SKM-1 (cell line): ENCODE measurements around the gene NTM.
"Not testable (repeated sequence)": the region's sequence is repeated elsewhere in the genome, so short reads cannot be mapped to it uniquely, and the experiment has no call there.

Experiments used
- DNase-seq: peaks from one replicate; lab custom pipeline; 2025; ENCODE audit not compliant: unreplicated experiment; lab: John Stamatoyannopoulos, UW

The NTM gene

GRCh38 chr11:131421066-131421855 lies 50.8 kb downstream of the NTM start:
- no peak for DNase-seq

DNA sequence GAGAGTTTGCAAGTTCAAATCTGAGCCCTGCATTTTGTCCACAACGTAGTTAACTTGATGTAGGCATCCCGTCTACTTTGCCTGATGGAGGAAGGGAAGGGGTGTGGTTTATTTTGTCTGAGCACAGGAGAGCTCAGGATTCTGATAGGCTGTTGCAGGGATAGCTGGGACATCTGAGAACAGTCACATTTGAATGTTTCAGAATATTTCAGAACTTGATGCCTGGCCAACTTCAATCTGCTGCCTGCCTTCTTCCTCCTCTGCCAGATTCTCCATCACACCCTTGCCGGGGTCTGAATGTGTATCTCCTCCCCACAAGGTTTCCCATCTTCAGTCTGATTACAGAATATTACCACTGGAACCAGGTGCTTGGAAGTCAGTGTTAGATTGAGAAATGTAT lies 51.6 kb downstream of the NTM start:
- no peak for DNase-seq

DNA sequence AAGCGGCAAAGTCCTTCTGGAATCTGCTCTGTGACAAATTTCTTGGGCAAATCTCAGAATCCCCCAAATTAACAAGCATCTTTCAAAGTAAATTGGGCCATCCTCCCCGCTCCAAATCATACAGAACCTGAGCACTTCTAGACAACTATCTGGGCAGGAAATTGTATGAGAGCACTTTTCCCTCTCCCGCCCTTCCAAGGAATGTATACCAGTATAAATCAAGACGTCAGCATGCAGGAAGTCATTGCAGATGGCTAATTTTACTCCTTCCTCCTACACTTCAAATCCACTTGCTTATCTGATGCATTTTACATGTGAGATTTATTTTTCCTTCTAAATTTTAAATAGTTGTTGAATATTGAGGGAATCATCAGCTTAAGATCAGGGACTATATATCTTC lies 52.1 kb downstream of the NTM start:
- DNase-seq = no peak

DNA sequence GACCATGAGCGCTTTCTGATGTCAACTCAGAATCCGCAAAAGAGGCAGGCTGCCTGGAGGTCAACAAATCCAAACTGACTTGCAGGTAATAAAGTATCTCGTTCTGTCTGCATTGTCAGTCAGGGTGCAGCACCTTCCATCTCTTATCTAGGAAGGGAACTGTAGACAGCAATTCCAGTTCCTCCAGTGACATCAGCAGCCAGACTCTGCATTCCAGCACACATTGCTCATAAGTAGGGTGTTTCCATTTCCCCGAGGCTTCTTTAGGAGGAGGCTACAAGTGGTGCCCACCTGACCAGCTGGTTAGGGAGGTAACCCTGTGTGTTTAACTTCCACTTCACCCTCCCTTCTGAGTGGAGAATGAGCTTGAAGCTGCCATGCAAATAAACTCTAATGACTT lies 53.3 kb downstream of the NTM start:
- no peak for DNase-seq

DNA sequence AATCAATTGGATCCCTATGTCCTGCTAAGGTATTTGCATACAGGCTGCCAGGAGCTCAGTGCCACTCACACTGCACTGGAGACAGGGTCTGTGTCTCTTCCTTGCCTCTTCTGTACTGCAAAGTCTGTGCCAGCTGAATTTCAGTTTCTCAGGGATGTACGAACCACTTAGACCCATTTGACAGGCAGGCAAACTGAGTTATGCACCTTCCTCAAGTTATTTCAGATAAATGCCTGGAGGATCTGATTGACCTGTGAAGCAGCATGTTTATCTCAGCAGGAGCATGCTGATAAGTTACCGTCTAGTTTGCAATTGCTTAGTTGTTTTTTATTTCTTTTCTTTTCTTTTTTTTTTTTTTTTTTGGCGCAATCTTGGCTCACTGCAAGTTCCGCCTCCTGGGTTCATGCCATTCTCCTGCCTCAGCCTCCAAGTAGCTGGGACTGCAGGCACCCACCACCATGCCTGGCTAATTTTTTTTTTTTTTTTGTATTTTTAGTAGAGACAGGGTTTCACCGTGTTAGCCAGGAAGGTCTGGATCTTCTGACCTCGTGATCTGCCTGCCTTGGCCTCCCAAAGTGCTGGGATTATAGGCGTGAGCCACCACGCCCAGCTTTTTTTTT lies 54.0 kb downstream of the NTM start:
- DNase-seq = not testable (repeated sequence)

DNA sequence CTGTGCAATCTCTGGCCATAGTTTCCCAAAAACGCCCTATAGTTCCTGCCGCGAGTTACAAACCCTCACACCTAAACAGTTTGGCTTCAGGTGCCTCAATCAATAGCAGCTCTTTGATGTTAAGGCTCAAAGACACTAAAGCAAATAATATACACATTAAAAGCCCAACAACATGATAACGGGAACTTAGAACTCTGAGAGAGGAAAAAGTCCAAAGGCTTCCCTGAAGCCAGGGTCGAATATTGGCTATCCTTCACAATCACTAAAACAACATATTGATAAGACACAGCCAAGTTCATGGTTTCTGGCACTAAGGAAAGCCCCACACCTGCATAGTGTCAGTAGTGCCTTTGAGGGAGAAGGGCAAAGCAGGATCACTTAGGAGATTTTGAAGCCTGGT lies 54.9 kb downstream of the NTM start:
- DNase-seq = no peak

DNA sequence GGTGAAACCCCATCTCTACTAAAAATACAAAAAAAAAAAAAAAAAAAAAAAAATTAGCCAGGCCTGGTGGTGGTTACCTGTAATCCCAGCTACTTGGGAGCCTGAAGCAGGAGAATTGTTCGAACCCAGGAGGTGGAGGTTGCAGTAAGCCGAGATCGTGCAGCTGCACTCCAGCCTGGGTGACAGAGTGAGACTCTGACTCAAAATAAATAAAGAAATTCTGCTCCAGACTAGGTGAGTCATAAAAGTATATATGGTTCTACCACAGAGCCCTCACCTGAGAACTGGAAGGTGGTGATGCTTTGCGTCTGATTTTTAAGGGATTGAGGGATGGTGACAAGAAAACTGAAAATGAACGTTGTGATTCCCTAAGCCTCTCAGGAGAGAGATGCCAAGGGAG lies 58.4 kb downstream of the NTM start:
- DNase-seq = no peak

DNA sequence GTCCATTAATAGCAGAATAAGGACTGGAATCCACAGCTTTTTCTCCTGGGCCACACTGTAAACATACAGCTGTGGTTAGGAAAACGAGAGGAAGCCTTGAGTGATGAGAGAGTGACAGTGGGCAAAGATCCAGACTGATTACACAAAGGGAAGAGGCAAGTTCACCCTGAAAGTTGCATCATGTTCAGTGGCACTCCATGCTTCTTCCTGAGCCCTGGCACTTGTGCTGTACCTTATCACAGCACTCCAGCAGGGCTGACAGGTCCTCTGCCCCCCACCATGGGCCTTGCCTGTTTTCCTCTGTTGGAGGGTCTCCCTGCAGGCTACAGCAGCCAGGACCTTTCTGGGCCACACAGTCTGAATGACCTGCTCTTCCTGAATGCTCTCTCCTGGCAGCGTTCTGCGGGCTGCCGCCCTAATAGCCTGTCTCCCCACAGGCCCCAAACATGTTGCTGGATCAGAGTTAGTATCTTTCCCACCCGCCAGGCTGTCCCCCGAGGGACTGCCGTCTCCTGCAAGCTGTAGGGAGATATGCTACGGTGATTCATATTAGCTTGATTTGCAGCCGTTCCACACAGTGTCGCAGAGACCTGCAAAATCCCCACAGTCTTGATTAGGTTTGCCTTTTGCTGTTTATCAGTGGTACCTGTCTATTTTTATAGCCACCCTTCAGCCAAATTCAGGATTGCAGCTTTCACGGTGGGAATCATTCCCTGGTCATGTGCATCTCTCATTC lies 60.2 kb downstream of the NTM start:
- no peak for DNase-seq

- no peak for DNase-seq
Measured at GRCh38 chr11:131441051-131441810, 70.8 kb downstream of the NTM start.

- no peak for DNase-seq
Measured at GRCh38 chr11:131446590-131447275, 76.3 kb downstream of the NTM start.

- DNase-seq = no peak
Measured at GRCh38 chr11:131447277-131447815, 76.9 kb downstream of the NTM start.

DNA sequence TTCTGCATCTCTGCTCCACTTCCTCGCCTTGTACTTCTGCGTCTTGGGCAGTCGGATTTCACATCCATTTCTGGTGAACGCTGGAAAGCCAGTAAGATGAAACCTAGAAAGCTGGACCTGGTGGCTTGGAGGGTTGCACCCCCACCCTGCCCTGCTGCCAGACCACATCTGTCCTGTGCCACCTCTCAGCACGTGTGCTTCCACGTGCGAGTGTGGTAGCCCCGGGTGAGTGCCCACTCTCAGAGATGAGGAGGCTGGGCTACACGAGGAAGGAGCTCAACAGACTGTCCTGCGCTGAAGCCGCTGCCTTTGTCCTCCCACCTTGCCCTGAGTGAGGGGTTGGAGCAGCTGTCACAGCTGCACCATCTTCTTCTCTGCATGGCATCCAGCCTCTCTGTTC lies 77.5 kb downstream of the NTM start:
- DNase-seq = no peak

DNA sequence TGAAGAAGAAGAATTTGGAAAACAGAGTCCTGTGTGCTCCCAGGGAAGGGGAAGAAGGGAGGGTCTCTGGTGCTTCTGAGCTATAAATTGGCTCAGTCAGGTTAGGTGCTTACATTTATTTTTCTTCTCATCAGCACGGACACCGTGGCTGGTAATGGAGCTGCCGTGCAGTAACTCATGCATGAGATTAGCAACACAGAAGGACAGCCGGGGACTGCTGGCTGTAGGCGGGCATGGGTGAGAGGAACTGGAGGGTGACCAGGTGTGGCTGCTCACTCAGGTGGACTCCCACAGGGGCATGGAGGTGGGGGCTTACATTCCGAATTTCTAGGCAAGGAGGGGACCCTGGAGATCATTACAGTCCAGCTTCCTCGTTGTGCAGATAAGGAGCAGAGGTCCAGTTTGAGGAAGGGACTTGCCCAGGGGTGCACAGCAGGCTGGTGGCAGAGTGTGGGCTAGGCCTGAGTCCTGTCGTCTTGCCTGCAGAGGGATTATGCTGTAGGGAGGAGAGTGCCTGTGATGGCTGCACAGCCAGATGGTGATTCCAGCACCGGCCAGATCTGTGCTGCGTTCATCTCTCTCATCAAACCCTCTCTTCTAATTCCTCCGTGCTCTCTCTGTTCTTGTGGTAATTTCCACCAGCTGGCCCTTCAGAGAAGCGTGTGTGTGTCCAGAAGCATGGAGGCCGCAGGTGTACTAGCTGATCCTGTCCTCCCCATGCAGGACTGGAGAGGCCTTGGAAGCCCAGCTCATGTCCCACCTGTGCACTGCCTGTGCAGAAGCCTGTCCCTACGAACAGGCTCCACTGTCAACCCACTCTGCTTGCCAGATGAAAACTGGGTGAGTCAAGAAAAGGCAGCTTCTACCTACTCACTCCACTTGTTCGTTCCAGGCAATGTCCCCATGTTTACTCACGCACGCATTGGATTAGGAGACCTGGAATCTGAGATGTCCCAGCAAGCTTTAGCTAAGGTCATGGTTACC lies 78.9 kb downstream of the NTM start:
- no peak for DNase-seq

GRCh38 chr11:131454490-131454889 lies 84.1 kb downstream of the NTM start:
- DNase-seq = no peak

- no peak for DNase-seq
Measured at GRCh38 chr11:131454989-131455388, 84.6 kb downstream of the NTM start.

GRCh38 chr11:131455843-131456704 lies 85.7 kb downstream of the NTM start:
- no peak for DNase-seq

GRCh38 chr11:131457163-131457562 lies 86.7 kb downstream of the NTM start:
- DNase-seq = no peak

- no peak for DNase-seq
Measured at GRCh38 chr11:131458421-131458820, 88.0 kb downstream of the NTM start.
